Upper lobe of right lung (tissue), 1 donor: Measurements from ENCODE around the gene EFHC1. TPM values are rescaled to one million over a fixed set of nuclear protein-coding genes. Genes with fewer than 3 reads are reported as not detected.

Source experiments
- ATAC-seq: fragments of 200-7000 bp; cut with Tn5 transposase; one replicate; pipeline ENCODE4 v1.9.1; 2020; ENCODE audit warnings: mild to moderate bottlenecking, moderate library complexity
- DNase-seq: peaks from one replicate; pipeline ENCODE4 v3.0.0-alpha.2; 2020
- H3K27ac ChIP-seq: fragments of 200-600 bp; one replicate; pipeline ENCODE4 v1.8.0; 2022
- H3K27me3 ChIP-seq: fragments of 200-600 bp; one replicate; pipeline ENCODE4 v1.8.0; 2022; ENCODE audit warnings: mild to moderate bottlenecking
- H3K36me3 ChIP-seq: fragments of 200-600 bp; one replicate; pipeline ENCODE4 v1.8.0; 2022
- H3K4me1 ChIP-seq: fragments of 200-600 bp; one replicate; pipeline ENCODE4 v1.8.0; 2022
- H3K4me3 ChIP-seq: fragments of 200-600 bp; one replicate; pipeline ENCODE4 v1.8.0; 2022; ENCODE audit warnings: mild to moderate bottlenecking
- H3K9me3 ChIP-seq: fragments of 200-600 bp; one replicate; pipeline ENCODE4 v1.8.0; 2022
- CTCF ChIP-seq: fragments of 200-600 bp; IDR thresholded peaks from one replicate; pipeline ENCODE4 v1.8.0; 2022; ENCODE audit warnings: antibody characterized with exemption
- intact Hi-C: fragments of 100-400 bp; cut with DNase I; formaldehyde crosslinking; loops from one replicate; pipeline ENCODE4 v1.11.0; 2022
- total RNA-seq: library from RNA; stranded (reverse); fragmentation: NEBNext Ultra II Directional; extraction: Animal tissue kit (Norgen Biotek cat#: 25700); gene quantifications from one replicate; pipeline ENCODE4 v1.2.1, GENCODE V29; 2021
- donor health status: DM: no; HTN: yes; CAD: no; lungs with severe emphysema.

Gene EFHC1
- total RNA-seq, 1 donor from 2014 or later, result 16.8 TPM

GRCh38 chr6:52566201-52566600, 146.1 kb downstream of the EFHC1 start:
- DNase-seq (no peak), ATAC-seq (no peak)
- Histone ChIP-seq H3K36me3 (no peaks in the 10 kb centered on the region), H3K4me1 (peaks cover 43% of the 10 kb centered on the region), H3K9me3 (no peaks in the 10 kb centered on the region), H3K27me3 (no peaks in the 10 kb centered on the region), H3K27ac (peak overlapping the region; percentile 30), H3K4me3 (no peak overlapping the region)
- no peak for TF ChIP-seq CTCF
- intact Hi-C loops, result loop anchor here (10.0 kb wide), 1 partner anchor 51 kb away; no protein-coding TSS in a partner anchor

- TF ChIP-seq CTCF, result no peak
- Histone ChIP-seq H3K27me3 (no peaks in the 10 kb centered on the region), H3K4me3 (no peak overlapping the region), H3K27ac (peak overlapping the region; percentile 30), H3K36me3 (no peaks in the 10 kb centered on the region), H3K9me3 (no peaks in the 10 kb centered on the region), H3K4me1 (peaks cover 43% of the 10 kb centered on the region)
- ATAC-seq (peak; percentile 38), DNase-seq (no peak)
- intact Hi-C loops, result loop anchor here (10.0 kb wide), 1 partner anchor 52 kb away; no protein-coding TSS in a partner anchor
Observed at GRCh38 chr6:52566853-52567279, 146.7 kb downstream of the EFHC1 start.

GRCh38 chr6:52568320-52568719, 148.2 kb downstream of the EFHC1 start:
- DNase-seq (no peak), ATAC-seq (no peak)
- no peak for TF ChIP-seq CTCF
- Histone ChIP-seq H3K9me3 (no peaks in the 10 kb centered on the region), H3K4me1 (peaks cover 57% of the 10 kb centered on the region), H3K27me3 (no peaks in the 10 kb centered on the region), H3K4me3 (no peak overlapping the region), H3K36me3 (no peaks in the 10 kb centered on the region), H3K27ac (peak overlapping the region; percentile 42)
- intact Hi-C loops, result loop anchor here (10.0 kb wide), 1 partner anchor 54 kb away; no protein-coding TSS in a partner anchor

- Histone ChIP-seq H3K4me1 (peaks cover 75% of the 10 kb centered on the region), H3K27ac (peak overlapping the region; percentile 25), H3K36me3 (no peaks in the 10 kb centered on the region), H3K4me3 (no peak overlapping the region), H3K9me3 (no peaks in the 10 kb centered on the region), H3K27me3 (no peaks in the 10 kb centered on the region)
- ATAC-seq, result peak; percentile 15
- no peak for DNase-seq
- no peak for TF ChIP-seq CTCF
- intact Hi-C loops, result no loop called here
Observed at GRCh38 chr6:52570291-52570700, 150.2 kb downstream of the EFHC1 start.

- Histone ChIP-seq H3K4me3 (no peak overlapping the region), H3K27ac (no peak overlapping the region), H3K9me3 (no peaks in the 10 kb centered on the region), H3K4me1 (peaks cover 72% of the 10 kb centered on the region), H3K27me3 (no peaks in the 10 kb centered on the region), H3K36me3 (no peaks in the 10 kb centered on the region)
- no peak for TF ChIP-seq CTCF
- intact Hi-C loops, result no loop called here
- ATAC-seq (no peak), DNase-seq (no peak)
Observed at GRCh38 chr6:52571099-52571755, 151.1 kb downstream of the EFHC1 start.
